LoVo (cell line): ENCODE measurements around the gene BOC.
"Not testable (repeated sequence)": the region's sequence is repeated elsewhere in the genome, so short reads cannot be mapped to it uniquely, and the experiment has no call there.

Experiments
- DNase-seq: peaks from one replicate; pipeline ENCODE4 v3.0.0-alpha.2; 2016; ENCODE audit warnings: low spot score

The BOC gene, protein sequence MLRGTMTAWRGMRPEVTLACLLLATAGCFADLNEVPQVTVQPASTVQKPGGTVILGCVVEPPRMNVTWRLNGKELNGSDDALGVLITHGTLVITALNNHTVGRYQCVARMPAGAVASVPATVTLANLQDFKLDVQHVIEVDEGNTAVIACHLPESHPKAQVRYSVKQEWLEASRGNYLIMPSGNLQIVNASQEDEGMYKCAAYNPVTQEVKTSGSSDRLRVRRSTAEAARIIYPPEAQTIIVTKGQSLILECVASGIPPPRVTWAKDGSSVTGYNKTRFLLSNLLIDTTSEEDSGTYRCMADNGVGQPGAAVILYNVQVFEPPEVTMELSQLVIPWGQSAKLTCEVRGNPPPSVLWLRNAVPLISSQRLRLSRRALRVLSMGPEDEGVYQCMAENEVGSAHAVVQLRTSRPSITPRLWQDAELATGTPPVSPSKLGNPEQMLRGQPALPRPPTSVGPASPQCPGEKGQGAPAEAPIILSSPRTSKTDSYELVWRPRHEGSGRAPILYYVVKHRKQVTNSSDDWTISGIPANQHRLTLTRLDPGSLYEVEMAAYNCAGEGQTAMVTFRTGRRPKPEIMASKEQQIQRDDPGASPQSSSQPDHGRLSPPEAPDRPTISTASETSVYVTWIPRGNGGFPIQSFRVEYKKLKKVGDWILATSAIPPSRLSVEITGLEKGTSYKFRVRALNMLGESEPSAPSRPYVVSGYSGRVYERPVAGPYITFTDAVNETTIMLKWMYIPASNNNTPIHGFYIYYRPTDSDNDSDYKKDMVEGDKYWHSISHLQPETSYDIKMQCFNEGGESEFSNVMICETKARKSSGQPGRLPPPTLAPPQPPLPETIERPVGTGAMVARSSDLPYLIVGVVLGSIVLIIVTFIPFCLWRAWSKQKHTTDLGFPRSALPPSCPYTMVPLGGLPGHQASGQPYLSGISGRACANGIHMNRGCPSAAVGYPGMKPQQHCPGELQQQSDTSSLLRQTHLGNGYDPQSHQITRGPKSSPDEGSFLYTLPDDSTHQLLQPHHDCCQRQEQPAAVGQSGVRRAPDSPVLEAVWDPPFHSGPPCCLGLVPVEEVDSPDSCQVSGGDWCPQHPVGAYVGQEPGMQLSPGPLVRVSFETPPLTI

GRCh38 chr3:113211330-113212149, at the start of gene BOC:
Gene BOC, plus strand, starts transcription at chr3:113211557. Its CDS starts 38,246 bp downstream, at chr3:113249803.
- DNase-seq = peak; percentile 8

DNA sequence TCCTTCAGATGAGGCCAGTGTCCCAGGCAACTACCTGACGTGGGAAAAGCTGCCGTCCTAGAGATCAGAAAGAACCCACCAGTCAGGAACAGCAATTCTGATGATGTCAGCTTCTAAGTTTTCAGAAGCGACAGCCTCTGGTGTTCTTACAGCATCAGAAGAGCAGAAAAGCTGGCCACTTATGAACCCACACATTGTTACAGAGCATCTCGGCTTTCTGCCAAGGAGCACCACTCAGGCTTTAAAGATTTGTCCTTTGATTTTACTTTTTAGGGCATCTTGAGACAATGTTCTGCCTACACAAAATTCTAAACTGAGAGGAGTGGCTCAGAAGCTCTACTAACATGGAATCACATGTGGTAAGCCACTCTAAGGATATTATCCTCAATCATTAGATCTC, 49.7 kb upstream of the BOC start:
- no peak for DNase-seq

DNA sequence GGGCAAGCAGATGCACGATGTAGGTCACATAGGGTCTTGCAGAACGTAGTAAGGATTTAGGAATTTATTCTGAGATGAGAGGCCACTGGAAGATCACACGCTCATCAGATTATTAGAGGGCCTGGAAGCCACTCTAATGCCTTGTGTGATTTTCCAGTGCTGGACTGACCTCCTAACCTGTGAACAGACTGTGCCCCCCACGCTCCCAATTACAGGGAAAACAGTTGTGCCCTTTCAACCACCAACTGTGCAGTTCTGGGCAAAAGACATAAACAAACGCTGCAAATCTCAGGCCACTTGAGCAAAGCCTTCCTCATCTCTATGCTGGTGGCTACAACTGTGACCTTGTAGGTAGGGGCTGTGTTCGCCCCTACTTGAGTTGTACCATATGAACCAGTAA, 48.2 kb upstream of the BOC start:
- no peak for DNase-seq

GRCh38 chr3:113165841-113166240, 45.5 kb upstream of the BOC start:
- no peak for DNase-seq

GRCh38 chr3:113166357-113166718, 45.0 kb upstream of the BOC start:
- DNase-seq = no peak

DNA sequence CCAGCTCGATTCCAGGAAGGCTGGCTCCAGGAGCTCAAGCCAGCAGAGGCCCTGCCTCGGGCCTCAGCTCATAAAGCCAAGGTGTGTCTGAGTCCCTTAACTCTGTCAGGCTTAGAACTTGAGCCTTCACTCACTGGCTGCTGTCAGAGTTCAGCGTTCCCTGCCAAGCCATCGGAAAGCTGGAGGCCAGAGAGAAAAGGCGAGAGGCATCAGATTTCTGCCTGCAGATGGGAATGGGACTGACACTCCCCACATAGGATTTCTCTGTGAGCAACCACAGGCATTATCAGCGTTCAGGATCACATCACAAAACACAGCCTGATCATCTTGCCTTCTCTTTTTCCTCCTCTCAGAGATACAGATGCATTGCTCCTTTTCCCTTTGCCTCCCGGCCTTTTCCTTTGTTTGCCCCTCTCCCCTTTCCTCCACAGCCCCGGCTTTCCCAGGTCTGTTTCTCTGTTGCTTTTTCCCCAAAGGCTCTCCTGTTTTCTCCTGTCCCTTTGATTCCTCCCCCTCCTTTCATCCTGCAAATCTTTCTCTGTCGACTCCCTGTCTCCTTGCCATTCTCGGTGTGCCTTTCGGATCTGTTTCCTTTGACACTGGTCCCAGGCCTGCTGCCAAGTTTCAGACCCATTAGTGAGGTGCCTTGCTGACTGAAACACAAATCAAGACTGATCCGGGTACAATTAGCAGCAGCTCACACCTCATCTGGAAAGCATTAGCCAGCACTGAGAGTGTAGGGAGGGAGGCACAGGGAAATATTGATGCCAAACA, 44.5 kb upstream of the BOC start:
- DNase-seq = no peak

GRCh38 chr3:113167825-113168801, 43.2 kb upstream of the BOC start:
- no peak for DNase-seq

- DNase-seq = no peak
These were observed 41.4 kb upstream of the BOC start for GRCh38 chr3:113169891-113170452.

GRCh38 chr3:113170771-113171170, 40.6 kb upstream of the BOC start:
- DNase-seq = no peak

DNA sequence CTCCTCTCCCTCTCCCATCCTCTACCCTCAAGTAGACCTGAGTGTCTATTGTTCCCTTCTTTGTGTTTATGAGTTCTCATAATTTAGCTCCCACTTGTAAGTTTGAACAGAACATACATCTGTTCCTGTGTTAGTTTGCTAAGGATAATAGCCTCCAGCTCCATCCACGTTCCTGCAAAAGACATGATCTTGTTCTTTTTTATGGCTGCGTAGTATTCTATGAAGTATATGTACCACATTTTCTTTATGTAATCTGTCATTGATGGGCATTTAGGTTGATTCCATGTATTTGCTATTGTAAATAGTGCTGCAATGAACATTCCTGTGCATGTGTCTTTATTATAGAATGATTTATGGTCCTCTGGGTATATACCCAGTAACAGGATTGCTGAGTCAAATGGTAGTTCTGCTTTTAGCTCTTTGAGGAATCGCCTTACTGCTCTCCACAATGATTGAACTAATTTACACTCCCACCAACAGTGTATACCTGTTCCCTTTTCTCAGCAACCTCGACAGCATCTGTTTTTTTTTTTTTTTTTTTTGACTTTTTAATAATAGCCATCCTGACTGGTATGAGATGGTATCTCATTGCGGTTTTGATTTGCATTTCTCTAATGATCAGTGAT, 39.6 kb upstream of the BOC start:
- not testable (repeated sequence) for DNase-seq

GRCh38 chr3:113173102-113173501, 38.3 kb upstream of the BOC start:
- no peak for DNase-seq

GRCh38 chr3:113174304-113174703, 37.1 kb upstream of the BOC start:
- DNase-seq = no peak

GRCh38 chr3:113174801-113175485, 36.4 kb upstream of the BOC start:
- DNase-seq = no peak

DNA sequence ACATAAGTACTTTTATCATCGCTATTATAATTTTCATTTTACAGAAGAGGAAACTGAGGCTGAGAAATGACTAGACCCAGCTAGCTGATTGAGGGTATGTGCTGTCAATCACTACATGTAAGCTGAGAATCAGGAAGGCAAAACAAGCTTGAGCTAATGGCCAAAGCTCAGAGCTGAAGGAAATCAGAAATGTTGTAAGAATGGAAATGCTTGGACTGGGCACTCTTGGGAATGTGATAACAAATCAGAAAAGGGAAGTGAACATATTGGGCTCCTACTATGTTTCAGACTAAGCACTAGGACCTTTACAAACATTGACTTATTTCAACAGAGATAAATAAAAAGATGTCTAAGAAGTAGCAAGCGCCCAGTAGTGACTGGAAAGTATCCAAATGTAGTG, 33.8 kb upstream of the BOC start:
- DNase-seq = no peak

DNA sequence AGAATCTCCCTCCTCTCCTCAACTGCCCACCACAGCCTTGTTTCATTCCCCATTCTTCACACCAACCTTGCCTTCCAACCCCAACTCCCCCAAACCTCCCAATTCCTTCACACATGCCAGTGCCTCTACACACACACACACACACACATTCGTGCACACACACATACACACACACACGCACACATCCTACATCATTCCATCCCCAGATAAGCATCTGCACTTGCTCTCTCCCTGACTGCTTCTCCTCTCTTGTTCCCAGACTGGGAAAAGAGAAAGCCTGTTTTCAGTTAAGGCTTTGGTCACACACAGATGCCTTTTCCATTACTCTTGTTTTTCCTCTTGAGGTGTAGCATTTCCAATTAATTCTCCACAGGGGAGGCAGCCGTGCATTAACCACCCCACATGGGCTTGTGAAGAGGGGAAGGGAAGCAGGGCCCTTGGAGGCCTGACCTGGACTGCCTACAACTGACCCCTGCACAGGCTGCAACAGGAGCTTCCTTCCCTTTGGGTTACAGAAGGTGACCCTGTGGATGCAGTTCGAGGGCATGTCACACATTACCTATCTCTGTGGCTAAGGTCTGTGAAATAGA, 32.0 kb upstream of the BOC start:
- no peak for DNase-seq

- DNase-seq = no peak
These were observed 27.4 kb upstream of the BOC start for GRCh38 chr3:113183748-113184661.
